Testis (tissue), 3 donors: ENCODE measurements around the gene MPDZ. TPM values are rescaled to one million over a fixed set of nuclear protein-coding genes. Genes with fewer than 3 reads are reported as not detected.

Experiments used
- DNase-seq: peaks from one replicate; pipeline ENCODE4 v3.0.0-alpha.2; 2019
- H3K27ac ChIP-seq, 2 donors: fragments of 200-600 bp; sonication (generic); one replicate each; pipeline ENCODE4 v1.5.1; 2019
- H3K27me3 ChIP-seq: fragments of 200-600 bp; sonication (generic); one replicate; pipeline ENCODE4 v1.5.1; 2019
- H3K36me3 ChIP-seq: fragments of 200-600 bp; sonication (generic); one replicate; pipeline ENCODE4 v1.5.1; 2017; ENCODE audit warnings: low read depth; ENCODE audit errors: missing control alignments
- H3K4me1 ChIP-seq: fragments of 200-600 bp; sonication (generic); one replicate; pipeline ENCODE4 v1.5.1; 2019
- H3K4me3 ChIP-seq, 2 donors: fragments of 200-600 bp; sonication (generic); one replicate each; pipeline ENCODE4 v1.5.1; 2017 to 2019
- H3K9me3 ChIP-seq: fragments of 200-600 bp; sonication (generic); one replicate; pipeline ENCODE4 v1.5.1; 2017
- CTCF ChIP-seq, 3 experiments: fragments of 450-650 bp in 2 of 3; fragments of 200-600 bp in 1 of 3; sonication (generic) in 1 of 3; IDR thresholded peaks; one replicate each; pipeline ENCODE4 v1.5.1; 2016 to 2019; ENCODE audit warnings: antibody characterized with exemption in 3 of 3, mild to moderate bottlenecking in 2 of 3, moderate library complexity in 1 of 3
- POLR2A ChIP-seq: fragments of 450-650 bp; IDR thresholded peaks from one replicate; pipeline ENCODE4 v1.6.1; 2017; ENCODE audit warnings: antibody characterized with exemption, mild to moderate bottlenecking, moderate library complexity
- WGBS, 2 donors: methylation state at CpG; one replicate each; pipeline ENCODE4 v1.1.5; 2018; 5-methylcytosine and 5-hydroxymethylcytosine counted together
- intact Hi-C: fragments of 100-400 bp; cut with DNase I; formaldehyde crosslinking; loops from one replicate; pipeline ENCODE4 v1.15.1; 2023; ENCODE audit warnings: low total_unique reads
- polyA plus RNA-seq: library from polyadenylated mRNA; stranded (reverse); fragments of 350-450 nt; fragmentation: Illumina TruSeq; extraction: RNeasy Lipid Tissue Mini Kit (QIAGEN cat#74804); gene quantifications from one replicate; pipeline ENCODE4 v1.2.3, GENCODE V29; 2014; ENCODE audit warnings: low read depth, low replicate concordance; ENCODE audit not compliant: insufficient read depth
- total RNA-seq, 2 donors: library from RNA; depleted of rRNA; stranded (reverse); fragments of >200 nt; gene quantifications; one replicate each; pipeline ENCODE4 v1.2.3, GENCODE V29; 2016

MPDZ gene
- total and polyA plus RNA-seq, 3 donors from 2014 or later: 25.4 to 42.8 (median 38.2) TPM

GRCh38 chr9:13151489-13151888, 128.0 kb downstream of the MPDZ start:
- Histone ChIP-seq H3K9me3 (no peaks in the 10 kb centered on the region), H3K4me3 (no peak overlapping the region), H3K36me3 (no peaks in the 10 kb centered on the region), H3K27me3 (no peaks in the 10 kb centered on the region), H3K4me1 (no peaks in the 10 kb centered on the region), H3K27ac (no peak overlapping the region)
- intact Hi-C loops: no loop called here
- WGBS, 2 donors: 97 to 100% methylated on average over 1 of the region's 1 CpG
- TF ChIP-seq CTCF (IDR thresholded peaks at IDR 0.05): no peak
- TF ChIP-seq POLR2A: no peak
- DNase-seq: no peak

GRCh38 chr9:13149454-13149853, 130.0 kb downstream of the MPDZ start:
- H3K27ac ChIP-seq: no peak overlapping the region
- H3K27me3 ChIP-seq: no peaks in the 10 kb centered on the region
- H3K4me1 ChIP-seq: no peaks in the 10 kb centered on the region
- H3K9me3 ChIP-seq: no peaks in the 10 kb centered on the region
- no peak for TF ChIP-seq POLR2A
- no peak for TF ChIP-seq CTCF (IDR thresholded peaks at IDR 0.05)
- H3K4me3 ChIP-seq: no peak overlapping the region
- DNase-seq: no peak
- H3K36me3 ChIP-seq: no peaks in the 10 kb centered on the region
- intact Hi-C loops: no loop called here

GRCh38 chr9:13146840-13147239, 132.7 kb downstream of the MPDZ start:
- H3K36me3 ChIP-seq: no peaks in the 10 kb centered on the region
- H3K4me3 ChIP-seq: no peak overlapping the region
- intact Hi-C loops: no loop called here
- TF ChIP-seq CTCF (IDR thresholded peaks at IDR 0.05): no peak
- no peak for TF ChIP-seq POLR2A
- no peak overlapping the region for H3K27ac ChIP-seq
- DNase-seq: no peak
- no peaks in the 10 kb centered on the region for H3K9me3 ChIP-seq
- no peaks in the 10 kb centered on the region for H3K4me1 ChIP-seq
- H3K27me3 ChIP-seq: no peaks in the 10 kb centered on the region
- 92 to 96% methylated on average over 4 of the region's 4 CpGs for WGBS, 2 donors

- TF ChIP-seq CTCF (IDR thresholded peaks at IDR 0.05) (no peak), POLR2A (no peak)
- Histone ChIP-seq H3K36me3 (no peaks in the 10 kb centered on the region), H3K9me3 (no peaks in the 10 kb centered on the region), H3K4me1 (no peaks in the 10 kb centered on the region), H3K4me3 (no peak overlapping the region), H3K27me3 (no peaks in the 10 kb centered on the region), H3K27ac (no peak overlapping the region)
- intact Hi-C loops: no loop called here
- no peak for DNase-seq
These were observed 134.2 kb downstream of the MPDZ start for GRCh38 chr9:13145340-13145739.

GRCh38 chr9:13144166-13144775, 135.2 kb downstream of the MPDZ start:
- H3K4me3 ChIP-seq: no peak overlapping the region
- WGBS, 2 donors: 88 to 91% methylated on average over 2 of the region's 2 CpGs
- TF ChIP-seq POLR2A: no peak
- intact Hi-C loops: no loop called here
- no peaks in the 10 kb centered on the region for H3K27me3 ChIP-seq
- H3K27ac ChIP-seq: no peak overlapping the region
- no peaks in the 10 kb centered on the region for H3K9me3 ChIP-seq
- no peaks in the 10 kb centered on the region for H3K36me3 ChIP-seq
- H3K4me1 ChIP-seq: peaks cover 6% of the 10 kb centered on the region
- DNase-seq: no peak
